H9 (cell line): ENCODE results near the gene CKS2. TPM values are rescaled to one million over a fixed set of nuclear protein-coding genes. Genes with fewer than 3 reads are reported as not detected.

Experiments used
- DNase-seq: peaks from one replicate; pipeline ENCODE4 v3.0.0-alpha.2; 2017
- H2AFZ ChIP-seq: one replicate; pipeline ENCODE4 v1.6.1; 2013; ENCODE audit warnings: mild to moderate bottlenecking, low read length, control low read depth, moderate library complexity
- H2AK5ac ChIP-seq: 2 replicates; pipeline ENCODE4 v1.6.1; 2013; ENCODE audit warnings: low read length, control low read depth, mixed read lengths; ENCODE audit not compliant: insufficient read length
- H2BK120ac ChIP-seq: one replicate; pipeline ENCODE4 v1.6.1; 2013; ENCODE audit warnings: low read depth, mild to moderate bottlenecking, low read length, control low read depth, inconsistent platforms; ENCODE audit not compliant: poor library complexity, severe bottlenecking
- H2BK12ac ChIP-seq: 2 replicates; pipeline ENCODE4 v1.6.1; 2013; ENCODE audit warnings: low read length, control low read depth, mixed read lengths, low read depth; ENCODE audit not compliant: insufficient read length
- H2BK15ac ChIP-seq: 2 replicates; pipeline ENCODE4 v1.6.1; 2013; ENCODE audit warnings: low read depth, low read length, control low read depth
- H2BK20ac ChIP-seq: one replicate; pipeline ENCODE4 v1.6.1; 2013; ENCODE audit warnings: low read depth, mild to moderate bottlenecking, low read length, control low read depth, inconsistent platforms; ENCODE audit not compliant: poor library complexity, severe bottlenecking
- H2BK5ac ChIP-seq: 2 replicates; pipeline ENCODE4 v1.6.1; 2013; ENCODE audit warnings: low read length, control low read depth, mixed read lengths; ENCODE audit not compliant: insufficient read length
- H3K14ac ChIP-seq: 2 replicates; pipeline ENCODE4 v1.6.1; 2013; ENCODE audit warnings: low read length, control low read depth; ENCODE audit not compliant: insufficient read depth
- H3K18ac ChIP-seq: 2 replicates; pipeline ENCODE4 v1.6.1; 2013; ENCODE audit warnings: low read depth, mild to moderate bottlenecking, mixed read lengths, low read length, control low read depth; ENCODE audit not compliant: insufficient read length
- H3K23ac ChIP-seq: 2 replicates; pipeline ENCODE4 v1.6.1; 2013; ENCODE audit warnings: low read length, control low read depth, mixed read lengths, low read depth; ENCODE audit not compliant: insufficient read length
- H3K23me2 ChIP-seq: 2 replicates; pipeline ENCODE4 v1.6.1; 2013; ENCODE audit warnings: low read depth, mild to moderate bottlenecking, mixed read lengths, low read length, control low read depth; ENCODE audit not compliant: insufficient read length, poor library complexity, severe bottlenecking
- H3K27ac ChIP-seq: 2 replicates; pipeline ENCODE4 v1.5.1; 2013; ENCODE audit warnings: low read length, control low read depth, mixed read lengths, low read depth; ENCODE audit not compliant: insufficient read length
- H3K27me3 ChIP-seq: 2 replicates; pipeline ENCODE4 v1.6.1; 2013; ENCODE audit warnings: low read length, control low read depth, inconsistent platforms; ENCODE audit not compliant: insufficient read depth
- H3K4ac ChIP-seq: 2 replicates; pipeline ENCODE4 v1.6.1; 2013; ENCODE audit warnings: low read depth, mild to moderate bottlenecking, control low read depth, inconsistent platforms, low read length, moderate library complexity
- H3K4me1 ChIP-seq: 2 replicates; pipeline ENCODE4 v1.6.1; 2013; ENCODE audit warnings: low read length, control low read depth, inconsistent platforms; ENCODE audit not compliant: insufficient read depth
- H3K4me2 ChIP-seq: 2 replicates; pipeline ENCODE4 v1.6.1; 2013; ENCODE audit warnings: low read length, control low read depth, mixed read lengths; ENCODE audit not compliant: insufficient read length, insufficient read depth
- H3K56ac ChIP-seq: 2 replicates; pipeline ENCODE4 v1.6.1; 2013; ENCODE audit warnings: low read depth, mild to moderate bottlenecking, mixed read lengths, low read length, control low read depth; ENCODE audit not compliant: insufficient read length
- H3K79me1 ChIP-seq: 2 replicates; pipeline ENCODE4 v1.6.1; 2013; ENCODE audit warnings: low read depth, mild to moderate bottlenecking, moderate library complexity, low read length, control low read depth, inconsistent platforms; ENCODE audit not compliant: insufficient read depth, poor library complexity, severe bottlenecking
- H3K79me2 ChIP-seq: 2 replicates; pipeline ENCODE4 v1.6.1; 2013; ENCODE audit warnings: low read length, control low read depth, inconsistent platforms; ENCODE audit not compliant: insufficient read depth
- H3K9ac ChIP-seq: 2 replicates; pipeline ENCODE4 v1.6.1; 2013; ENCODE audit warnings: low read length, control low read depth, mixed read lengths; ENCODE audit not compliant: insufficient read length; ENCODE audit errors: extremely low read depth
- H3K9me3 ChIP-seq: one replicate; pipeline ENCODE4 v1.6.1; 2013; ENCODE audit warnings: low read depth, low read length, inconsistent platforms; ENCODE audit not compliant: control insufficient read depth
- H3T11ph ChIP-seq: one replicate; pipeline ENCODE4 v1.6.1; 2013; ENCODE audit warnings: mild to moderate bottlenecking, low read length, control low read depth, inconsistent platforms
- H4K20me1 ChIP-seq: one replicate; pipeline ENCODE4 v1.6.1; 2013; ENCODE audit not compliant: control insufficient read depth, insufficient read length, insufficient read depth
- H4K5ac ChIP-seq: 2 replicates; pipeline ENCODE4 v1.6.1; 2013; ENCODE audit warnings: low read depth, mild to moderate bottlenecking, mixed read lengths, low read length, control low read depth; ENCODE audit not compliant: insufficient read length
- H4K8ac ChIP-seq: replicated peaks from 2 replicates; pipeline ENCODE4 v1.6.1; 2013; ENCODE audit warnings: low read length, control low read depth, mixed read lengths, low read depth; ENCODE audit not compliant: insufficient read length
- H4K91ac ChIP-seq: 2 replicates; pipeline ENCODE4 v1.6.1; 2013; ENCODE audit warnings: low read depth, mild to moderate bottlenecking, moderate library complexity, mixed read lengths, low read length, control low read depth; ENCODE audit not compliant: insufficient read length
- H3K27ac Mint-ChIP-seq, 3 experiments: 2 replicates in 2 of 3; 3 replicates in 1 of 3; pipeline ENCODE4 v1.8.0; 2020 to 2021; ENCODE audit warnings: mixed read lengths in 3 of 3, mild to moderate bottlenecking in 1 of 3, moderate library complexity in 1 of 3
- H3K27me3 Mint-ChIP-seq: 2 replicates; pipeline ENCODE4 v1.8.0; 2021; ENCODE audit warnings: low read depth, mild to moderate bottlenecking, moderate library complexity, mixed read lengths
- H3K36me3 Mint-ChIP-seq, 3 experiments: 2 replicates in 2 of 3; 3 replicates in 1 of 3; pipeline ENCODE4 v1.8.0; 2020 to 2021; ENCODE audit warnings: low read depth in 3 of 3, mixed read lengths in 3 of 3; ENCODE audit not compliant: insufficient read depth in 1 of 3
- H3K4me1 Mint-ChIP-seq, 2 experiments: 2 replicates each; pipeline ENCODE4 v1.8.0; 2020; ENCODE audit warnings: mixed read lengths in 2 of 2
- H3K4me3 Mint-ChIP-seq, 2 experiments: 2 replicates in 1 of 2; 3 replicates in 1 of 2; pipeline ENCODE4 v1.8.0; 2020 to 2021; ENCODE audit warnings: mild to moderate bottlenecking in 2 of 2, mixed read lengths in 2 of 2, moderate library complexity in 1 of 2
- H3K9me3 Mint-ChIP-seq, 2 experiments: 2 replicates in 1 of 2; 3 replicates in 1 of 2; pipeline ENCODE4 v1.8.0; 2020; ENCODE audit warnings: mild to moderate bottlenecking in 2 of 2, mixed read lengths in 2 of 2, moderate library complexity in 1 of 2
- CTCF ChIP-seq: fragments of 200-600 bp; sonication (generic); conservative IDR thresholded peaks from 3 replicates; pipeline ENCODE4 v1.8.0; 2021; ENCODE audit warnings: antibody characterized with exemption, mild to moderate bottlenecking
- WGBS: extraction: QIAGEN DNeasy Blood & Tissue Kit; methylation state at CpG from one replicate; pipeline ENCODE4 v1.1.7; 2013; ENCODE audit warnings: missing lambda C conversion rate, low lambda C conversion rate, mixed read lengths; ENCODE audit not compliant: insufficient read length; ENCODE audit errors: extremely low coverage; 5-methylcytosine and 5-hydroxymethylcytosine counted together
- total RNA-seq: library from RNA; stranded (reverse); gene quantifications from 2 replicates; pipeline ENCODE4 v1.2.1, GENCODE V29; 2021

CKS2 gene
- total RNA-seq, 1 experiment from 2014 or later: 211 TPM

- Histone ChIP-seq H2BK20ac (no peak overlapping the region), H3K23ac (no peak overlapping the region), H4K8ac (no peak overlapping the region), H3K4ac (no peak overlapping the region), H3K23me2 (no peaks in the 10 kb centered on the region), H3K9ac (no peak overlapping the region), H4K5ac (no peak overlapping the region), H2BK15ac (no peak overlapping the region), H4K91ac (no peak overlapping the region), H3K56ac (no peak overlapping the region), H3K27me3 (no peaks in the 10 kb centered on the region), H2BK12ac (no peak overlapping the region), H3K9me3 (no peaks in the 10 kb centered on the region), H3K27ac (no peak overlapping the region), H2BK5ac (no peak overlapping the region), H3K79me2 (no peaks in the 10 kb centered on the region), H2AFZ (no peak overlapping the region), H2AK5ac (no peak overlapping the region), H3T11ph (no peak overlapping the region), H3K4me1 (no peaks in the 10 kb centered on the region), H3K79me1 (no peaks in the 10 kb centered on the region), H4K20me1 (no peaks in the 10 kb centered on the region), H2BK120ac (no peak overlapping the region), H3K18ac (no peak overlapping the region), H3K14ac (no peak overlapping the region), H3K4me2 (no peak overlapping the region)
- Mint-ChIP-seq H3K9me3 (no peaks in the 10 kb centered on the region), H3K4me1 (no peaks in the 10 kb centered on the region), H3K27me3 (no peaks in the 10 kb centered on the region), H3K27ac (peak overlapping the region in 1 of 3 experiments; percentile 23; a peak in 2 of 7 replicates), H3K4me3 (no peak overlapping the region), H3K36me3 (peaks cover 32 to 83% (median 83%) of the 10 kb centered on the region in 3 experiments; a peak in 6 of 7 replicates)
- no CpG with 5 or more reads among the region's 4 CpGs for WGBS
- DNase-seq: no peak
- no peak for TF ChIP-seq CTCF
Measured at GRCh38 chr9:89358985-89359384, 48.0 kb downstream of the CKS2 start.
